Anterior cingulate cortex (tissue), 58 donors: Measurements from ENCODE around the gene GALNT9.
"Not testable (repeated sequence)": the region's sequence is repeated elsewhere in the genome, so short reads cannot be mapped to it uniquely, and the experiment has no call there.

Experiments
- DNase-seq, 58 donors: peaks; one replicate each; lab custom pipeline; 2025; lab: John Stamatoyannopoulos, UW

GALNT9 gene

DNA sequence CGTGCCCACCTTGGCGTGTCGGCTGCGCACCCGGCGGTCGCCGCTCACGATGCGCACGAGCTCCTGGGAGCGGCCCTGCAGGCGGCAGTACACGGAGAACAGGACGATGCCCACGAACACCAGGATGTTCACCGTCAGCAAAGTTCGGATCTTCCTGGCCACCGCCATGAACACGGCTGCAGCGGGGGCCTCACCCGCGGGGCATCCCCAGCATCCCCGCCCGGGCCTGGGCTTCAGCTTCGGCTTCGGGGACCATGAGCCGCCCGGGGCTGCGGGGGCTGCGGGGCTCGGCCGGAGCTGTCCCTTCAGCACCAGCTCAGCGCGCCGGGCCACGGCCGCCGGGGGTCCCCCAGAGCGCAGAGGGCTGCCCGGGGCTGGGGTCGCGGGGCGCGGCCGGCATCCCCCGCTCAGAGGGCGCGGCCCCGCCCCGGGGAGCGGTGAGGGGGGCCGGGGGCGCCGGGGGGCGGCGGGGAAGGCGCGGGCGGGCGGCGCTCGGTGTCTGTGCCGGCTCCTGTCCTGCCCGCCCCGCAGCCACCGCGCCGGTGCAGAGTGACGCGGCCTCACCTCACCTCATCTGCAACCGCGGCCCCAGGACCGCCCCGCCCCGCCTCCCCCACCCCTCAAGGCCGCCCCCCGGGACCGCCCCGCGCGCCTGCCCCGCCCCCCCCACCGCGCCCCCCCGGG lies at the start of gene GALNT9:
GALNT9 (minus strand) TSS at position 554 of the 684 bp plus-strand sequence; CDS start at position 168, 386 bp downstream.
- peak in 10 of 58 donors; percentile 12 to 49 (median 22) for DNase-seq

DNA sequence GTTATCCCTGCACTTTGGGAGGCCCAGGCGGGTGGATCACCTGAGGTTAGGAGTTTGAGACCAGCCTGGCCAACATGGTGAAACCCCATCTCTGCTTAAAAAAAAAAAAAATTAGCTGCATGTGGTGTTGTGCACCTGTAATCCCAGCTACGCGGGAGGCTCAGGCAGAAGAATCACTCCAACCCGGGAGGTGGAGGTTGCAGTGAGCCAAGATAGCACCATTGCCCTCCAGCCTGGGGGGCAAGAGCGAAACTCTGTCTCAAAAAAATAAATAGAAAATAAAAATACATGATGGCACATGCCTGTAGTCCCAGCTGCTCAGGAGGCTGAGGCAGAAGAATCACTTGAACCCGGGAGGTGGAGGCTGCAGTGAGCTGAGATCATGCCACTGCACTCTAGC lies 49.7 kb upstream of the GALNT9 start:
- not testable (repeated sequence) for DNase-seq

DNA sequence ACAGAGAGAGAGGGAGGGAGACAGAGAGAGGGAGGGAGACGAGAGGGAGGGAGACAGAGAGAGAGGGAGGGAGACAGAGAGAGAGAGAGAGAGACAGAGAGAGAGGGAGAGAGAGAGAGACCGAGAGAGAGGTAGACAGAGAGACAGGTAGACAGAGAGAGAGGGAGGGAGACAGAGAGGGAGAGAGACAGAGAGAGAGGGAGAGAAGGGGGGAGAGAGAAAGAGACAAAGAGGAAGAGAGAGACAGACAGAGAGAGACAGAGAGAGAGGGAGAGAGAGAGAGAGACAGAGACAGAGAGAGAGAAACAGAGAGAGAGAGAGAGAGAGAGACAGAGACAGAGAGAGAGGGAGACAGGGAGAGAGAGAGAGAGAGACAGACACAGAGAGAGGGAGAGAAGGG lies 47.8 kb upstream of the GALNT9 start:
- no peak for DNase-seq

DNA sequence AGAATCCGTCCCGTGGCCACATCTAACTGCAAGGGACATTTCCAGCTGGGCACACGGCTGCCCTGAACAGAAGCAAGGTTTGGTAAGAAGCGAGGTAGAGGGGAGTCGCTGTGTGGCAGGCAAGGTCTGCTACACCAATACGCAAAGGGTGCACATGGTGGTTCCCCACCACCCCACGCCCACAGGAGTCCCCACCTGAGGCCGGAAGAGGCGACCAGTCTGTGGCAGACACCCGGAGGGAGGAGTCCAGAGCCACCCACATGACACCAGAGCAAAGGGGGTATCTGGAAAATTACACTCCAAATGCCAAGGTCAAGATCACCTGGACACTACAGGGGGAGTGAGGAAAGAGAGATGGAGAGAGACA lies 47.1 kb upstream of the GALNT9 start:
- no peak for DNase-seq

DNA sequence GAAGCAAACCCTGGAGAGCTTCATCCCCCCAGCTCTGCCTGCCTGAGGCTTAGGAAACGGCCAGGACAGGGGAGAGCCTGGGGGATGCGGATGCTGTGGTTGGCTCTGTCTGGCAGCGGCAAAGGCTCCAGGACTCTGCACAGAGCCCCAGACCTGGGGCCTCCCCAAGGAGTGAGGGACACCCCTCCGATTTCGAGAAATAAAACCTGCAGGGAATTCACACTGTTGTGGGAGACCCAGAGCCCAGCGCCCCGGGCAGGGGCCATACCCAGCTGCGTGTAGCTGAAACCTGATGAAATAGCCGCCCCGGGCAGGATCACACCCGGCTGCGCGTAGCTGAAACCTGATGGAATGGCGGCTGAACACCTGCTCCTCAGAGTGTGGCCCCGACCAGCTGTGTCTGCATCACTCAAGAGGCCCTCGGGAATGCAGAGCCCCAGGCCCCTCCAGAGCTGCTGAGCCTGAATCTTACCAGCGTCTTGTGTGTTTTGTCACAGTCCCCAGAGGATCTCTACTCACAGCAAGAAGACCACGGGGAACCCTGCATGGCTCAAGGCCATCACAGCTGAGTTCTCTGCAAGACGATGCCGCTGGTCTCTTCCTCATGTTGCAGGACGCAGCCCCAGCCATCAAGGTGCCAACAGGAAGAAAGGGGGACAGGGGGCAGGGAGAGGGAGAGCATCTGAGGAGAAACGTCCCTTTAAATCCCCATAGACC lies 46.5 kb upstream of the GALNT9 start:
- DNase-seq = no peak

DNA sequence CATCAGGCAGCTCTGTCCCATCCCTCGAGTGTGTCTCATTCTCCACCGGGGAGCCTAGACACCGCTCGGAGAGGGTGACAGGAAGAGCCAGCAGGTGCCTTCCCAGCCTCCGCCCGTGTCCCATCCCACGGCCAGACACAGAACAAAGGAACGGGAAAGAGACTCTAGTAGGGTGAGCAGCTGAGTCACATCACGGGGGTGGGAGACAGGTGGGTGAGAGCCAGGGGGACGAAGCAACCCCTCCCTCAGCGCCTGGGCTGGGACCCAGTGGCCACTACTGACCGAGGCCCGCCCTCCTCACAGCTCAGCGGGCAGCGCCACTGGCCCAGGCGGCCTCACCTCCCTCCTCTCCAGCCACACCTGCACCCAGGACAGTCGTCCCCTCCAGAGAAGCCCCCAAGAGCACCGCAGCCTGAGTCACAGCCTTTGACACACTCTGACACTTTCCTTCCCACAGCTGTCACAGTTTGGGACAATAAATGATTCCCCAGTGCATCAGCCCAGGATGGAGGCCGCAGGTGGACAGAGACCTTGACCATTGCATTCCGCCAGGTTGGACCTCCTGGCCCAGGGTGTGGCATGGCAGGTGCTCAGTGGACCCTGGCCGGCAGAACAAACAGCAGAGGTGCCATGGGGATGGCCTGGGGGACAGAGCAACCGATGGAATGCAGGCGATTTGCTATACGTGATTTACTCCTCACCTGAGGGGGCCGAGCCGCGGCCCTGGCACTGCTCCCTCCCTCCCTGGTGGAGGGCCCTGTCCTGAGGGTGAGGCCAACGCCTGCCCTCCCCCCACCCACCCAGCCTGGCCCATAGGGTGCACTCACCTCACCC lies 45.4 kb upstream of the GALNT9 start:
- DNase-seq = no peak

DNA sequence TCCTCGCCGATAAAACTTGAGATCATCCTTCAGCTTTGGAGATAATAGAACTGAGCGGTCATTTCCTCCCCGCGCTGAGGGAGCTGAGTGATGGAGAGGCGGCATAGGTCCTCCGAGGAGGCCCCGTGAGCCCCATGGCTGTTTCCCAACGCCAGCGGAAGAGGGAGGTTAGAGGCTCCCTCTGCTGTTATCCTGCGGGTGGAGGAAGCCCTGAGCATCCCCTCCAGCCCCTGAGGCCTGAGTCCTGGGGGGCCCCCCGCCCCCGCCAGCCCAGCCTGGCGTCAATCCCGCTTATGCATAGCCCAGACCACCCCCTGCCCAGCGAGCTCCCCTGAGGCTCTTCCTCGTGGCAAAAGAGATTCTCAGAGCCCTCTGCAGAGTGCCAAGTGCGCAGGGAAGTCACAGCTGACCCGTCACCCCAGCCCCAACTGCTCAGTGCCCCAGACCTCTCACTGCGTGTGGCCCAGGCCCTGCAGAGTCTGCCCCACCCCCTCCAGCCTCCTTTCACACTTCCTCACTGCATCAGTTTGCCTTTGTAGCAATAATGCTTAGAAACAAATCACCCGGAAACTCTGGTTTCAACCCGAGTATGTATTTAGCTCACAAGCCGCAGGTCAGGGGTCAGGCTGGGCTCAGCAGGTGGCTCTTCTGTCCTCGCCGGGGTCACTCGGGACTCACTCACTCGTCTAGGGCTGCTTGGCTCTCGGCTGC lies 44.7 kb upstream of the GALNT9 start:
- DNase-seq = no peak

DNA sequence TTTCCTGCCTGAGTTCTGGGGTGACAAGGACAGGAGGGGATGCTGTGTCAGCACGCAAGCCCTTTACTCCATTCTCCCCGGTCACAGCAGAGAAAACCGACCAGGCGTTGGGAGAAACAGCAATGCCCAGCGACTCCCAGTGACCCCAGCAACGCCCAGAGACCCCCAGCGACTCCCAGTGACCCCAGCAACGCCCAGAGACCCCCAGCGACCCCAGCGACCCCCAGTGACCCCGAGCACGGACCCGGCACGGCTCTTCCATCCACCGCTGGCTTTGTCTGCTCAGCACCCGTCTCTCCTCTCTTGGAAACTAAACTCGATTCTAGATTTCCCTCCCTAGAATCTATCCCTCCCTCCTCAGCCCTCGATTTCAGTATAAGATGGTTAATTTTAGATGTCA lies 38.5 kb upstream of the GALNT9 start:
- no peak for DNase-seq

DNA sequence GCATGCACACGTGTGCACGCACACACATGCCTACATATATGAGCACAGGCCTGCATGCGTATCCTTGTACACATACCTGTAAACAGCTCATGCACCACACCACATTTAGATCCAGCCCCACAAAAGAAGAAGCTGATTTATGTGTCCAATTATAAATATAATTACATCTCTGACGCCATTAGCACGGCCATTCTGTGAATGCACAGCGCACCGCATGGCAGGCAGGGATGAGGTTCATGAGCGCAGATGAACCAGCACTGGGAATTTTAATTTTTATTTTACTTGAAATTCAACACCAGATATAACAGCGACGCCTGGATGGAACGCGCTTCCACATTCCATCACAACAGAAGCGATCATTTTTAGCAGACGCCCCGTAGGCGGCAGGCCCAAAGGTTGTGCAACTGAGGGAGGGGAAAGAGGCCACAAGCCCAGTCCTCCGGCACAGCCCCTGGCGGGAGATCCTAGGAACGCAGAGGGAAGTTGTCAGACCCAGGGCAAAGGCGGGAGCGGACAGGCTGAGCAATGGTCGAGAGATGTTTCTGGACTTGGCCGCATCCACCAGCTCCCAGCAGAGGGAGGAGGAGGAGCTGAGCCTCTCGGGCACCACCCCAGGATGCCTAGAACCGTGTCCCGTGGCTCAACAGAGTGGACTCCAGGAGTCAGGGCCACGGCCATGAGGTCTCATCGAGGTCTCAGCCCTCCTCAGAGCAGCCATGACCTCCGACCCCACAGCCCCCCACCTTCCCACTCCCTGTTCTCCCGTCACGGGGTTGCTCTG lies 37.9 kb upstream of the GALNT9 start:
- no peak for DNase-seq

DNA sequence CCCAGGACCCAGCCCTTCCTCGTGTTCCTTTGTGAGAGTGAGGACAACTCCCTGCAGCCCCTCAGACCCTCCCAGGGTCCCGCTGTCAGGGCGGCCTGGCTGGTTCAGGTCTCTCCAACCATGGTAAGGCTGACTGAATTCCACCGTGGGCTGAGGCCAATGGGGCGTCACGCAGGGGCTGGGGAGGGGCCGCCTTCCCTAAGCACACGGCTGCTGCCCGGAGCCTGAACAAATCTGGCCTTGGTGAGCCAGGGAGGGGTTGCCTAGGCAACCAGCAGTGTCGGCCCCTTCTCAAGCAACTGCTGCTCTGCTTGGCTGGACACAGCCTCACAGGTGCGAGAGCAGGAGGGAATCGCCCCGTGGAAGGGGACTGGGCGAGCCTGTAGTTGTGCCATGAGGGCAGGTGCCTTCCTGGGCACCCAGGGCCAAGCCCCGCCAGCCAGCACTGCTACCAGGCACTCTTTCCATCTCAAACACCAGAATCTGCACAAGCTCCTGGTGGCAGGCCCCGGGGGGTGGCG lies 37.0 kb upstream of the GALNT9 start:
- DNase-seq = no peak

DNA sequence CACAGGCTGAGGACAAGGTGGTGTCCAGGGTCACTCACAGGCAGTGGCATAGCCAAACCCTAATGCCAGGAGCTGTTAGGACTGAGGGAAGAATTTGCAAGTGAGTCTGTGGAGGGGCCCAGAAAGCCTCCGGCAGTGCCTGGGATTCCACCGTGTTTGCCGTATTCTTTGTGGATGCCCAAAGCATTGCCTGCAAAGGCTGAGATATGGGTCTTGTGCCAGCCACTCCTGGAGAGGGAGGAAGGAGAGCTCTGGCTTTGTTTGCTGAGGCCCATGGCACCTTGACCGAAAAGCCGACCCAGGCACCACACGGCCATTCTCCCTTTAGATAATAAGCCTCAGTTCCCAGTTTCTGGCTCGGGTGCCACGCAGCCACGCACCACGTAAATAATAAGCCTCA lies 35.8 kb upstream of the GALNT9 start:
- no peak for DNase-seq

DNA sequence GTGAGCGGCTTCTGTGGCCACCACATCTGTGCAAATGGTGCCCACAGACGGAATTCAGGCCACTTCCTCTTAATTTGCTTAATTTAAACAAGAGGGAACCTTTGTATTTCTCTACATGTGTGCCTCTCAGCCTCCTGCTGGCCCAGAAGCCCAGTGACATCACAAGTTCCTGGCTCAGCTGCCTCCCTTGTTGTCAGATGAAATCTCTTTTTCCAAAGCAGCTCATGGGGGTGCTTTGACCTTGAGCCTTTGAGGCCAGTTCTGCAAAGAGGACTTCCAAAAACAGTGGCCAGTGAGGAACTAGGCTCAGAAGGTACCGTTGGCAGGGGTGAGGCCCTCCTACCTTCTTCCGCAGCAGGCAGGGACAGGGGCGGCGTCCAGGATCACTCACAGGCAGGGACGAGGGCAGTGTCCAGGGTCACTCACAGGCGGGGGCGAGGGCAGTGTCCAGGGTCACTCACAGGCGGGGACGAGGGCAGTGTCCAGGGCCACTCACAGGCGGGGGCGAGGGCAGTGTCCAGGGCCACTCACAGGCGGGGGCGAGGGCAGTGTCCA lies 35.0 kb upstream of the GALNT9 start:
- DNase-seq = no peak

DNA sequence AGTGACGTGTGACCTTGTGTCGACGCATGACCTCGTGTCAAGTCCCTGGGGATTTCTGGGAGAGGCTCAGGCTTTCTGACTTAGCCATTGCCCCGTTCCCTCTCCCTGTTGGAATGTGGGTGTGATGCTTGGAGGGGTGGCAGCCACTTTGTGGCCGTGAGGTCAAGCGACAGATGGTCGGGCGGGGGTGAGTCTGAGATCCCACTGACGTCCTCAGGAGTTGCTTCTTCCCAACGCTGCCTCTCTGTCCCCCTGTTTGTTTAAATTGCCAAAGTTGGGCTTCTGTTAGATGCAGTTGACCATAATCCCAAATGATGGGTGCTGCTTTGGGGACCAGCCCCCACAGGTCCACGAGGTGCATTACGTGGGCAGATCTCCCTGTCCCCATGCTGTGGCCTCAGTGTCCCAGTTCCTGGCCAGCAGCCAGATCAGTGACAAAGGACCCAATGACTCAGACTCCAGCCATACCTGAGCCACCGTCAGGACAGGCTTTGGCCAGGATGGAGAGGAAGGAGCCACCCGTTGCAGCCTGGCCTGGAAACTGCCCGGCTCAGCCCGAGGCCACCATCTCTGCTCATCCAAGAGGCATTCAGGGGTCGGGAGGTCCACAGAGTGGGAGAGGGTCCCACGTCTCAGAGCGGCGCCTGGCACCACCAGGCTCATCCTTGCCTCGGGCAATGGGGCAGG lies 34.4 kb upstream of the GALNT9 start:
- DNase-seq = no peak

DNA sequence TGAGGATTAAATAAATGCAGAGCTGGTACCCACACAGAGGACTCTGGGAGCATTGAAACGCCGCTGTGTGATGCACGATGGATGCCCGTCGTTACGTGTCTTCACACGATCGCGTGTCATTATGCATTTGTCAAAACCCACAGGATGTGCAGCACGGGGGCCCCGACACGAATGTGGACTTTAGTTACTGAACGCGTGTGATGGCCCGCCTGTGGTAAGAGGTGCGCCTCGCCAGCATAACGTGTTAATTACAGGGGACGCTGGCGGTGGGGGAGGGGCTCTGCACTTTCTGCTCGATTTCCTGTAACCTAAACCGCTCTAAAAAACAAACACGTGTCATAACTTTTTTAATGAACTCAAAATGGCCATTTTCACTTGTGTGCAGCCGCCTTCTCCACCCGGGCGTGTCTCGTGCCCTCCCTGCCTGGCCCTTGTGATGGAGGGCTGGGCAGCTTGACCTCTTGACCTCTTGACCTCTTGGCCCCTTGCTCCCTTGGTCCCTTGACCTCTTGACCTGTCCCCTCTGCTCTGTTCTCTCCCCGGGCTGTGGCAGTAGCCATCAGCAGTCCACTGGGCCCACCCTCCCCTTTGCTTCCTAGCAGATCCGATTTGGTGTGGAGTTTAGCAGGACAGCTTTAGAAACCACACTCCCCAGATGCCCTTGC lies 33.7 kb upstream of the GALNT9 start:
- no peak for DNase-seq

DNA sequence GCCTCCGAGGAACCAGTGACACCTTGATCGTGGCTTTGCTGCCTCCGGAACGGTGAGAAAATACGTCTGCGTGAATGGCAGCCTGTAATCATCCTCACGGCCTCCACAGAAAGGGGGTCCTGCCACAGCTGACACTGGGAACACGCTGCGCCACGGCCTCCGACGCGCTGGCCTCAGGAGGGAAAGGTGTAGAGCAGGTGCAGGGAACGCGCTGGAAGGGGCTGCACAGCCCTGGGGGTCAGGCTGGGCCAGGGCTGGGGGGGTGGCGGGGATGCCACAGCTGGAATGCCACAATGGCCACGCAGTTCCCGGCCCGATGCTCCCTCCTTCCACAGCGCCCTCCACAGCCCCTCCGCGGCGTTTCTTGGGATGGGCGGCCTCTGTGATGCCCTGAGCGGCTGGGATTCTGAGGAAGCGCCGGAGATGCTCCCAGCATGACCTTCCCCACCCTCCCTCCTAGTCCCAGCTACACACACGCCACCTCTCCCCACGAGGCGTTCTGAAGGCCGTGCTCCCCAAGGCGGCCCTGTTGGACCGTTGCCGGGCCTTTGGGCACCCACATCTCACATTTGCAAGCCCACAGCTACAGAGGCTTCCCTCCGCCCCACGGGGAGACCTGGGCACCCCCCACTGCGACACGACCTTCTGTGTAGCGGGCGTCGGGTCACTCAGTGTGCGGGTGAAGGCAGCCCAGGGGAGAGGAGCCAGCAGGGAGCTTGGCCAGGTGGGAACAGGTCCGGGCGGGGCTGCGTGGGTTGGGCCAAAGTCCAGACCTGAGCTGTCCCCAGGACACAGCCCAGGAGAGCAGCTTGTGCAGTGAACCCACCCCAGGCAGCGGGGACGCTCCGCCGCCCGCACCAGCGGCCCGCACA lies 31.8 kb upstream of the GALNT9 start:
- no peak for DNase-seq

DNA sequence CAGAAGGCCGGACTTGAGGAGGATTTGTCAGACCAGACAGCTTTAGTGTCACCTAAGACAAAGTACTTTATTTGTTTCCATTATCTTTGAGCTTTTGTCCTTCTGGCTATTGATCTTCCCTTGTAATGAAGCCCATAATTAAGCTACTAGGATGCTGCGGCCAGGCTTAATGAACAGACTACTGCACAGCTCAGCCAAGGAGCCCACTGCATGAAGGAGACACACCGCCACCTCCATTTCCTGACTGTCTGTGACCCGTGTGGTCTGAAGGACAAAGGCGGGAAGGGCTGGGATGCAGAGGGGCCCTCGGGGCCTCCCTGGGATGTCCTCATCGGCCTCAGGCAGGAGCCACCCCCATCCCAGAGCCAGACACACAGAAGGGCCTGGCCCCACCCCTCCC lies 31.0 kb upstream of the GALNT9 start:
- no peak for DNase-seq

DNA sequence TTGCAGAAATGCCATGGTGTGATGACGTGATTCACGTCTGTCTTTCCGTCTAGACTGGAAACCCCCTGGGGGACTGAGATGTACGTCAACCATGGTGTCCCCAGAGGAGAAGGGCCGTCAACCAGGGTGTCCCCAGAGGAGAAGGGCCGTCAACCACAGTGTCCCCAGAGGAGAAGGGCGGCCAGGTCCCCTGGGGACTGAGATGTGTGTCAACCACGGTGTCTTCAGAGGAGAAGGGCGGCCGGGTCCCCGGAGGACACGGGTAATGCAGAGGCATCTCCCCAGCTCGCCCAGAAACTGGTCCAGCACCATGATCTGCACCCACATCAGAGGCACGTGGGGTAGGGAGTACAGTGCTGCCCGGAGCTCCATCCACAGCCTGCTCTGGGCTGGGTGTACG lies 30.6 kb upstream of the GALNT9 start:
- DNase-seq = no peak
